GM12878 (cell line): ENCODE measurements around the gene PPT1. TPM values are rescaled to one million over a fixed set of nuclear protein-coding genes. Genes with fewer than 3 reads are reported as not detected.

Experiments
- RAD21 ChIP-seq: IDR thresholded peaks from 2 replicates; pipeline ENCODE4 v1.6.1; 2011; ENCODE audit warnings: mild to moderate bottlenecking, low read depth, low read length, moderate library complexity; ENCODE audit not compliant: insufficient read depth
- SREBF1 ChIP-seq: IDR thresholded peaks from 2 replicates; pipeline ENCODE4 v1.6.1; 2012; ENCODE audit warnings: mild to moderate bottlenecking, low read length
- polyA plus RNA-seq, 11 experiments: library from polyadenylated mRNA; depleted of rRNA in 4 of 11; unstranded in 6 of 11; stranded (reverse) in 5 of 11; fragments of >200 nt; fragmentation: Nextera tagmentation in 4 of 11; fragmentation: Illumina TruSeq in 1 of 11; extraction: Ambion mirVana in 4 of 11; extraction: Trizol in 1 of 11; gene quantifications; 1 replicate in 1 of 11; 2 replicates in 10 of 11; pipeline versions ENCODE4 v1.2.1 to v1.2.3, GENCODE V29; 2011 to 2016; ENCODE audit warnings: inconsistent platforms in 2 of 11, missing spikeins in 2 of 11, low read depth in 1 of 11
- total RNA-seq, 4 experiments: library from RNA; depleted of rRNA in 3 of 4; stranded (reverse); fragments of >200 nt in 3 of 4; fragmentation: Illumina TruSeq in 1 of 4; extraction: Trizol in 1 of 4; gene quantifications; 2 replicates each; pipeline versions ENCODE4 v1.2.1 to v1.2.3, GENCODE V29; 2013 to 2021
- TF ChIP-seq, protein P1 (sequence below): fragments of 450-650 bp; IDR thresholded peaks from 2 replicates; pipeline ENCODE4 v1.6.1; 2017; ENCODE audit warnings: mild to moderate bottlenecking, moderate library complexity
- TF ChIP-seq, protein P2 (sequence below): fragments of 450-650 bp; IDR thresholded peaks from 2 replicates; pipeline ENCODE4 v1.6.1; 2016; ENCODE audit warnings: mild to moderate bottlenecking, moderate library complexity, borderline replicate concordance

The PPT1 gene
- total and polyA plus RNA-seq, 10 of the 15 experiments (the other 5 are each of a cell fraction or from before 2014, with no cell fraction given): 50.4 to 147 (median 103) TPM

GRCh38 chr1:40032240-40032891 is 64.7 kb downstream of the PPT1 start (continued):
- TF ChIP-seq, protein P1, sequence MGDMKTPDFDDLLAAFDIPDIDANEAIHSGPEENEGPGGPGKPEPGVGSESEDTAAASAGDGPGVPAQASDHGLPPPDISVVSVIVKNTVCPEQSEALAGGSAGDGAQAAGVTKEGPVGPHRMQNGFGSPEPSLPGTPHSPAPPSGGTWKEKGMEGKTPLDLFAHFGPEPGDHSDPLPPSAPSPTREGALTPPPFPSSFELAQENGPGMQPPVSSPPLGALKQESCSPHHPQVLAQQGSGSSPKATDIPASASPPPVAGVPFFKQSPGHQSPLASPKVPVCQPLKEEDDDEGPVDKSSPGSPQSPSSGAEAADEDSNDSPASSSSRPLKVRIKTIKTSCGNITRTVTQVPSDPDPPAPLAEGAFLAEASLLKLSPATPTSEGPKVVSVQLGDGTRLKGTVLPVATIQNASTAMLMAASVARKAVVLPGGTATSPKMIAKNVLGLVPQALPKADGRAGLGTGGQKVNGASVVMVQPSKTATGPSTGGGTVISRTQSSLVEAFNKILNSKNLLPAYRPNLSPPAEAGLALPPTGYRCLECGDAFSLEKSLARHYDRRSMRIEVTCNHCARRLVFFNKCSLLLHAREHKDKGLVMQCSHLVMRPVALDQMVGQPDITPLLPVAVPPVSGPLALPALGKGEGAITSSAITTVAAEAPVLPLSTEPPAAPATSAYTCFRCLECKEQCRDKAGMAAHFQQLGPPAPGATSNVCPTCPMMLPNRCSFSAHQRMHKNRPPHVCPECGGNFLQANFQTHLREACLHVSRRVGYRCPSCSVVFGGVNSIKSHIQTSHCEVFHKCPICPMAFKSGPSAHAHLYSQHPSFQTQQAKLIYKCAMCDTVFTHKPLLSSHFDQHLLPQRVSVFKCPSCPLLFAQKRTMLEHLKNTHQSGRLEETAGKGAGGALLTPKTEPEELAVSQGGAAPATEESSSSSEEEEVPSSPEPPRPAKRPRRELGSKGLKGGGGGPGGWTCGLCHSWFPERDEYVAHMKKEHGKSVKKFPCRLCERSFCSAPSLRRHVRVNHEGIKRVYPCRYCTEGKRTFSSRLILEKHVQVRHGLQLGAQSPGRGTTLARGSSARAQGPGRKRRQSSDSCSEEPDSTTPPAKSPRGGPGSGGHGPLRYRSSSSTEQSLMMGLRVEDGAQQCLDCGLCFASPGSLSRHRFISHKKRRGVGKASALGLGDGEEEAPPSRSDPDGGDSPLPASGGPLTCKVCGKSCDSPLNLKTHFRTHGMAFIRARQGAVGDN: no peak
- TF ChIP-seq, protein P2, sequence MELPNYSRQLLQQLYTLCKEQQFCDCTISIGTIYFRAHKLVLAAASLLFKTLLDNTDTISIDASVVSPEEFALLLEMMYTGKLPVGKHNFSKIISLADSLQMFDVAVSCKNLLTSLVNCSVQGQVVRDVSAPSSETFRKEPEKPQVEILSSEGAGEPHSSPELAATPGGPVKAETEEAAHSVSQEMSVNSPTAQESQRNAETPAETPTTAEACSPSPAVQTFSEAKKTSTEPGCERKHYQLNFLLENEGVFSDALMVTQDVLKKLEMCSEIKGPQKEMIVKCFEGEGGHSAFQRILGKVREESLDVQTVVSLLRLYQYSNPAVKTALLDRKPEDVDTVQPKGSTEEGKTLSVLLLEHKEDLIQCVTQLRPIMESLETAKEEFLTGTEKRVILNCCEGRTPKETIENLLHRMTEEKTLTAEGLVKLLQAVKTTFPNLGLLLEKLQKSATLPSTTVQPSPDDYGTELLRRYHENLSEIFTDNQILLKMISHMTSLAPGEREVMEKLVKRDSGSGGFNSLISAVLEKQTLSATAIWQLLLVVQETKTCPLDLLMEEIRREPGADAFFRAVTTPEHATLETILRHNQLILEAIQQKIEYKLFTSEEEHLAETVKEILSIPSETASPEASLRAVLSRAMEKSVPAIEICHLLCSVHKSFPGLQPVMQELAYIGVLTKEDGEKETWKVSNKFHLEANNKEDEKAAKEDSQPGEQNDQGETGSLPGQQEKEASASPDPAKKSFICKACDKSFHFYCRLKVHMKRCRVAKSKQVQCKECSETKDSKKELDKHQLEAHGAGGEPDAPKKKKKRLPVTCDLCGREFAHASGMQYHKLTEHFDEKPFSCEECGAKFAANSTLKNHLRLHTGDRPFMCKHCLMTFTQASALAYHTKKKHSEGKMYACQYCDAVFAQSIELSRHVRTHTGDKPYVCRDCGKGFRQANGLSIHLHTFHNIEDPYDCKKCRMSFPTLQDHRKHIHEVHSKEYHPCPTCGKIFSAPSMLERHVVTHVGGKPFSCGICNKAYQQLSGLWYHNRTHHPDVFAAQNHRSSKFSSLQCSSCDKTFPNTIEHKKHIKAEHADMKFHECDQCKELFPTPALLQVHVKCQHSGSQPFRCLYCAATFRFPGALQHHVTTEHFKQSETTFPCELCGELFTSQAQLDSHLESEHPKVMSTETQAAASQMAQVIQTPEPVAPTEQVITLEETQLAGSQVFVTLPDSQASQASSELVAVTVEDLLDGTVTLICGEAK: no peak
- peak; percentile 92 for TF ChIP-seq RAD21
- TF ChIP-seq SREBF1: no peak
